UCSD-AML1 (cell line): ENCODE measurements around the gene FBXL2.
"Not testable (repeated sequence)": the region's sequence is repeated elsewhere in the genome, so short reads cannot be mapped to it uniquely, and the experiment has no call there.

Source experiments
- DNase-seq: peaks from one replicate; lab custom pipeline; 2025; ENCODE audit not compliant: unreplicated experiment; lab: John Stamatoyannopoulos, UW

The FBXL2 gene

DNA sequence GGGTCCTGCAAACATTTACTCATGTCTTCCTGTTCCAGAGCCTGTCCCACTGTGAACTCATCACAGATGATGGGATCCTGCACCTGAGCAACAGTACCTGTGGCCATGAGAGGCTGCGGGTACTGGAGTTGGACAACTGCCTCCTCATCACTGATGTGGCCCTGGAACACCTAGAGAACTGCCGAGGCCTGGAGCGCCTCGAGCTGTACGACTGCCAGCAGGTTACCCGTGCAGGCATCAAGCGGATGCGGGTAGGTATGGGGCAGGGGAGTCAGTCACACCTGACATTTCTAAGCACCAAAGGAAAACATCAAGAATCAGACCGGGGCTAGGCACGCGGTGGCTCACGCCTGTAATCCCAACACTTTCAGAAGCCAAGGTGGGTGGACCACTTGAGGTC is 106.7 kb downstream of the FBXL2 start:
- DNase-seq, result no peak

GRCh38 chr3:33385423-33385822 is 108.2 kb downstream of the FBXL2 start:
- peak; percentile 15 for DNase-seq

DNA sequence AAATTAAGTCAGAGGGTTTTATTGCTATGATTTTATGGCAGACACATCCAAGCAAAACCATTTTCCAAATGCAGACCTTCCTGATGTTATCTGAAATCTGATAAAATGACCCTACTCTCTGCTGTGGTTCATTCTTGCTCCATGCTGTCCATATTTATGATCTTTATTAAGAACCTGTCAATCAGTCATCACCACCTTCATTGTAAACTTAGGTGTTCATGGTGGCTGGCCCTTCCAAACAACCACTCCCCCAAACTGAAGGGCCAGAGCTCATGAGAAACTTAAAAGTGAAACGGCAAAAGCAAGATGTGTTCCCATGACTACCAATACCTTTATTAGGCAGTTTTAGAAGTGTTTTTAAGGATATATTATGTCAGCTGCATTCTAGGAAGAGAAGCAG is 109.4 kb downstream of the FBXL2 start:
- no peak for DNase-seq

DNA sequence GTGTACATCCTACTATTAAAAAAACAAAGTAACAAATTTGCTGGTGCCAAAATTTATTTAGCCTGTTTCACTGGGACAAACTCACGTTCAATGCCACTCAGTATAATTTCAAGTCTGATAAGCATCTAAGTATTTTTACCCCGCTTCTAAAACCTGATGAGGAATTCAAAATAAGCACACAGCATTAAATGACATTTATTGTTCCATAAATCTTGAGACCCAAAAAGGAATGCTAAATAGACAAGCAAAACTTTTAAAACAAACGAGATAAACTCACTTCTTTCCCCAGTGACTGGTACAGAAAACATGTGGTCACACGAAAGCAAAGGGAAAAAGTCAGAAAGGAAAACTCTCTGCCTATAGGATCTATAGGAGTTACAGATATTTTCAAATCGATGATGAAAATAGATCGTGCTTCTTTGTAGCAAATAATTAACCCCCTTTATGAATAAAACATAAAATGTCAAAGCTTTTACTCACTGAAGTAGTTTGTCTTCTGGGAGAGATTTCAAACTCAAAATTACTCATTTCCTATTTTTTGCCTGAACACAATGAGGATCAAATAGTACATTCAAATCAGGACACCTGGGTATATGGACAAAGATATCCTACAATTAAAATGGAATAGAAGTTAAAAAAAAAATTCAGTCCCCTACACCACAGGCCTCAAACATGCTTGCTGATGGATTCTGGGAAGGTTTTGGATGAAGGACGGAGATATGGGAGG is 111.3 kb downstream of the FBXL2 start:
- no peak for DNase-seq

GRCh38 chr3:33389908-33390307 is 112.7 kb downstream of the FBXL2 start:
- DNase-seq, result no peak

DNA sequence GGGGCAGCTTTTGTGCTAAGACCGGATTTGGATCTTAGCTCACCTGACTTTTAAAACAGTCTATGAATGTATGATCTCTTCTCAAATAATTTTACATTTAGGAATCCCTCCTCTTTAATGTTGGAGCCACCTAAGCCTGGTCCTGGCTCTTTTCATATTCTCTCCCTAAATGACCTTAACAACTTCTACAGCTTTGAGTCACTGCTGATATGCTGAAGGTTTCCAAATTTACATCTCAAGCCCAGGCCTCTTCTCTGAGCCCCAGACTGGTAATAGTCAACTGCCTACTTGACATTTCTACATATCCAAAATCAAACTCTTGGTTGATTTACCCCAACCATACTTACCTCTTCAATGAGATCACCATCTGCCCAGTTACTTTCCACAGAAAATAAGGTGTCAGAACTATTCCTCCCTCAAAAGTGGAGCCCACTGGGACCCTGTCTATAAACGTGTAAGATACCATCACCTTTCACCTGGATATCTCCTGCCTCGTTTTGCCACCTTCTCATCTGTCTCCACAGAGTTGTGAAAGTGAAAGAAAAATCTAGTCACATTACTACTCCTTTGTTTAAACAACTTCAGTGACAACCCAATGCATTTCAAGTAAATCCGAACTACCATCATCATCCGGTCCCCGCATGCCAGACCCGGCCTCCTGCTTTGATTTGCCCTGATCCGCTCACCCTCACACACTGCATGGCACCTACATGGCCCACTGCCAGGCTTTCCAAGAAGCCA is 114.2 kb downstream of the FBXL2 start:
- no peak for DNase-seq

- no peak for DNase-seq
Measured at GRCh38 chr3:33392144-33392543, 114.9 kb downstream of the FBXL2 start.

DNA sequence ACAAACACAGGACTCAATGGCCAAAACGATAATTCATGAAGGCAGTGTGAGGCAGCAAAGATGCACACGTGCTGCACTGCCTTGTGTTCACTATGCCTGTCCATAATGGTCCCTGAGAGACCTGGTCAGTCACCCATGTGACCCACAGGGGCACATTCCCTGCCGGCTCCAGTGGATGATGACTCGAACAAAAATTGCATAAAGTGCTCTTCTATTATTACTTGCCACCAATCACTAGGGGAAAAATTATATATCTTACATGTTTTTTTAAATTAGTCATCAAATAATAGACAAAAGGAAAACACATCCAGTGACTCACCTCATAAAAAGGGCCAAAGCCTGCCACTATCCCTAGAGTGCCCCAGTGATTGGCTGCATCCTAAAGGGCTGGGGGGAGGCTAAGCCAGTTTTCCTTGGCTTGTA is 115.5 kb downstream of the FBXL2 start:
- DNase-seq, result no peak

- DNase-seq, result no peak
Measured at GRCh38 chr3:33394403-33395054, 117.3 kb downstream of the FBXL2 start.

DNA sequence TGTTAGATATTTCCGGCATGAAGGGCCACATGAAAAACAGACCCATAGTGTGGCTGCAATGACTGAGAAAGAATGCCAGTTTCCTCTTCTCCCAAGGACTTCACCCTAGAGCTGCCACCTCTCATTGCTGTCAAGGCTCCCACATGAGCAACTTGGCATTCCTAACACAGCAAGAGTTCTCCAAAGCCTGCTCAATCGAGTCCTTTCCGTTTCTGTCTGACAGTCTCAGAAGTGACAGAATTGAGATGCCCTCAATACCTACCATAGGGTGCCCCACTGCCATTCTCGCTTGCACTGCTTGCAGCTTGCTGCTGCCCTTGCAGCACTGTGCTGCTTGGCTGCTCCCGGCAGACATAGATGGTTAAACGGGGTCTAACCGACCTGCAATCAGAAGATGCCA is 118.7 kb downstream of the FBXL2 start:
- no peak for DNase-seq

- no peak for DNase-seq
Measured at GRCh38 chr3:33398410-33398809, 121.2 kb downstream of the FBXL2 start.

- no peak for DNase-seq
Measured at GRCh38 chr3:33401781-33402180, 124.5 kb downstream of the FBXL2 start.

GRCh38 chr3:33402936-33403335 is 125.7 kb downstream of the FBXL2 start:
- DNase-seq, result no peak

GRCh38 chr3:33403756-33404155 is 126.5 kb downstream of the FBXL2 start:
- no peak for DNase-seq

- DNase-seq, result not testable (repeated sequence)
Measured at GRCh38 chr3:33410816-33411215, 133.6 kb downstream of the FBXL2 start.

DNA sequence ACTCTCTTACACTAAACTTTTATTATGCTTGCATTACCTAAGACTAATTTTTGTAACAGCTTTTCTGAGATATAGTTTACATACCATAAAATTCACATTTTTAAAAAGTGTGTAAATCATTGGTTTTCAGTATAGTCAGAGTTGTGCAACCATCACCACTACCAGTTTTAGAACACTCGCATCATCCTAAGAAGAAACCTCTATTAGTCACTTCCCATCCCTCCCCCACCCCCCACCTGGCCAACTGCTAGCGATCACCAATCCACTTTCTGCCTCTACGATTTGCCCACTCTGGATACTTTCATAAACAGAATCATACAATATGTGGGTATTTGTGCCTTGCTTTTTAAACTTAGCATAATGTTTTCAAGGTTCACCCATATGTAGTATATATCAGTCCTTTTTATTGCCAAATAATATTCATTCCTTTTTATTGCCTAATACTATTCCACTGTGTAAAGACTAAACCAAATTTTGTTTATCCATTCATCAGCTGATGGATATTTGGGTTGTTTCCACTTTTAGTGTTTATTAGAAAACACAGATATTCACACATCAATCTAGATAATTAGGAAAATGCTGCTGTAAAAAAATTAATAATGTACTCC is 139.9 kb downstream of the FBXL2 start:
- DNase-seq, result no peak

- no peak for DNase-seq
Measured at GRCh38 chr3:33419948-33420347, 142.7 kb downstream of the FBXL2 start.

DNA sequence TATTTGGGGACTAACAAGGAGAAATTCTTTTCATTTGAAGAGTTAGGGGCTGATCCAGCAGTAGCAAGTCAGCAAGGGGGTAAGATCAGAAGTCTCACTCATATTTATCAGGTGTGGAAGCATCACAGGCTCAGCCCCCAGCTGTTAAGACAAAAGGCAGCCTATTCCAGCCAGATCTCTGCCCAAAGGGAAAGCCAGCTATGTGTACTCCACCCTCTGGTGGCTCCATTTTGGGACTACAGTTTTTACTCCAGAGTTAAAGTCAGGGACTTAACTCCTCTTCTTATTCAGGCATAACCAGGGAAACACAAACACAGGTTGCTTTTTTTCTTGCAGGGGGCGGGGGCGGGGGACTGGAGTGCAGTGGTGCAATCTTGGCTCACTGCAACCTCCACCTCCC is 143.7 kb downstream of the FBXL2 start:
- DNase-seq, result no peak

DNA sequence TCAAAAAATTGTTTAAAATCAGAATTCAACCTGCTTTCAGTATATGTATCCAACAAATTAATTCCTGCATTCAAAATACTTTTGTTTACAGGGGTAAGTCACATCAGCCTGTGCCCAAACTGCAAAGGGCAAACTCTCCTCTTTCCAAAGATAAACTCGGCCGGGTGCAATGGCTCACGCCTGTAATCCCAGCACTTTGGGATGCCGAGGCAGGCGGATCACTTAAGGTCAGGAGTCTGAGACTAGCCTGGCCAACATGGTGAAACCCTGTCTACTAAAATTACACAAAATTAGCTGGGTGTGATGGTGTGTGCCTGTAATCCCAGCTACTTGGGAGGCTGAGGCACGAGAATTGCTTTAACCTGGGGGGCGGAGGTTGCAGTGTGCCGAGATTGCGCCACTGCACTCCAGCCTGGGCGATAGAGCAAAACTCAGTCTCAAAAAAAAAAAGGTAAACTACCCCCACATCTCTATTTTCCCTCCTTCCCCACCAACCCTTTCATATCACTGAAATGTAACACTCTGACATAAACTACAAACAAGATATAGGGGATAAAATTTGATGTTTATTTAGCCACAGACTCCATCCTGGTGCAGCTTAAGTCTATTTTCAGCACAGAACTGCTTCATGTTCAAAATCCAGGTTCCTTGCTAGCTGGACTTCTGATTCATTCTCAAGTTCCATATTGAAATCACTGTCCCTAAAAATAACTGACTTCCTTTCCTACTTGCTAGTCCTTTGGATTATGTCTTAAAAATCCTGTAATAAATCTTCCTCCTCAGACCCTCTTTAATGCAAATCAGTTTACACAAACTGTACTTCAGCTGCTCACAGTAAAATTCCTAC is 147.6 kb downstream of the FBXL2 start:
- DNase-seq, result no peak

- DNase-seq, result no peak
Measured at GRCh38 chr3:33425453-33425852, 148.2 kb downstream of the FBXL2 start.

DNA sequence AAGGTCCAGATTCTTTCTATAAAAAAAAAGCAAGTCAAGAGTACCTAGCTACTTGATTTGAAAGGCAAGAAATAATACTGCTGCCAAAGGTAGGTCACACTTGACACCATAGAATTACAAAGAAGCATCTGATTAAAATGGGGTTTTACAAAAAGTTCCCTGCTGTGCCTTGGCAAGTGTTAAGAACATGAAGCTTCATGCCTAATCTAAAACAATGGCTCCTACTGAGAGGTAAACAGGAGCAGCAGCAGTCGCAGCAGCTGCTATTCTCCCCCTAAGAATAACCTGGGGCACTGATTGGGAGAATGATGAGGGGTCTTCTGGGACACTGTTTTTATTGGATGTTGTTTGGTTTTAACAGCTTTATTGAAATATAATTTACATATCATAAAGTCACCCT is 148.8 kb downstream of the FBXL2 start:
- no peak for DNase-seq
